ENCODE results near the gene CACNG4. TPM values are rescaled to one million over a fixed set of nuclear protein-coding genes. Genes with fewer than 3 reads are reported as not detected.

CACNG4 gene
- total RNA-seq, 1 experiment from 2014 or later, result 6.3 TPM

GRCh38 chr17:67019809-67020208 is 55.3 kb downstream of the CACNG4 start:
- Histone ChIP-seq H3K9me3 (ENCODE audit: control insufficient read depth, low read depth, low read length) (no peaks in the 10 kb centered on the region), H2BK15ac (ENCODE audit: low read depth, low read length) (no peak overlapping the region), H3K23ac (ENCODE audit: insufficient read length, low read depth, low read length) (no peak overlapping the region), H3K27ac (ENCODE audit: insufficient read length, low read depth, low read length) (no peak overlapping the region), H3K79me1 (ENCODE audit: insufficient read depth, low read depth, low read length, poor library complexity, severe bottlenecking) (no peaks in the 10 kb centered on the region), H2AFZ (ENCODE audit: low read length) (no peak overlapping the region), H2BK120ac (ENCODE audit: low read depth, low read length, poor library complexity, severe bottlenecking) (no peak overlapping the region), H3K18ac (ENCODE audit: insufficient read length, low read depth, low read length) (no peak overlapping the region), H3T11ph (ENCODE audit: low read length) (no peak overlapping the region), H4K5ac (ENCODE audit: insufficient read length, low read depth, low read length) (no peak overlapping the region), H4K20me1 (ENCODE audit: control insufficient read depth, insufficient read depth, insufficient read length) (no peaks in the 10 kb centered on the region), H3K4ac (ENCODE audit: low read depth, low read length) (no peak overlapping the region), H3K4me1 (ENCODE audit: insufficient read depth, low read length) (no peaks in the 10 kb centered on the region), H3K14ac (ENCODE audit: insufficient read depth, low read length) (no peak overlapping the region; the same call in 1 of the 2 replicates), H2BK12ac (ENCODE audit: insufficient read length, low read depth, low read length) (no peak overlapping the region), H2AK5ac (ENCODE audit: insufficient read length, low read length) (no peak overlapping the region), H3K23me2 (ENCODE audit: insufficient read length, low read depth, low read length, poor library complexity, severe bottlenecking) (no peaks in the 10 kb centered on the region), H4K91ac (ENCODE audit: insufficient read length, low read depth, low read length) (no peak overlapping the region), H3K27me3 (ENCODE audit: insufficient read depth, low read length) (no peaks in the 10 kb centered on the region), H2BK5ac (ENCODE audit: insufficient read length, low read length) (no peak overlapping the region), H2BK20ac (ENCODE audit: low read depth, low read length, poor library complexity, severe bottlenecking) (no peak overlapping the region), H3K4me2 (ENCODE audit: insufficient read depth, insufficient read length, low read length) (no peak overlapping the region), H3K9ac (ENCODE audit: extremely low read depth, insufficient read length, low read length) (no peak overlapping the region), H3K56ac (ENCODE audit: insufficient read length, low read depth, low read length) (no peak overlapping the region), H3K79me2 (ENCODE audit: insufficient read depth, low read length) (no peaks in the 10 kb centered on the region), H4K8ac (replicated peaks; ENCODE audit: insufficient read length, low read depth, low read length) (no peak overlapping the region)
- no peaks in the 10 kb centered on the region for H3K27me3 Mint-ChIP-seq (ENCODE audit: low read depth)
- WGBS (ENCODE audit: extremely low coverage, insufficient read length, low lambda C conversion rate), result no CpG with 5 or more reads among the region's 8 CpGs
- no peak overlapping the region for H3K4me3 Mint-ChIP-seq
- H3K4me1 Mint-ChIP-seq, result peaks cover 9 to 19% of the 10 kb centered on the region in 2 experiments
- TF ChIP-seq CTCF (conservative IDR thresholded peaks at IDR 0.05), result no peak
- H3K27ac Mint-ChIP-seq, result no peak overlapping the region; a peak in 1 of 7 replicates
- no peaks in the 10 kb centered on the region; a peak in 1 of 5 replicates for H3K9me3 Mint-ChIP-seq
- H3K36me3 Mint-ChIP-seq (ENCODE audit: insufficient read depth in 1 of 3, low read depth in 3 of 3), result no peaks in the 10 kb centered on the region
- no peak for DNase-seq

All from H9 (cell line).